NCI-H2227 treated with DMSO at 0.1 percent for 48 hours (cell line): ENCODE results near the gene ZNF414.

Experiments
- DNase-seq: peaks from one replicate; lab custom pipeline; 2025; lab: John Stamatoyannopoulos, UW

Gene ZNF414

DNA sequence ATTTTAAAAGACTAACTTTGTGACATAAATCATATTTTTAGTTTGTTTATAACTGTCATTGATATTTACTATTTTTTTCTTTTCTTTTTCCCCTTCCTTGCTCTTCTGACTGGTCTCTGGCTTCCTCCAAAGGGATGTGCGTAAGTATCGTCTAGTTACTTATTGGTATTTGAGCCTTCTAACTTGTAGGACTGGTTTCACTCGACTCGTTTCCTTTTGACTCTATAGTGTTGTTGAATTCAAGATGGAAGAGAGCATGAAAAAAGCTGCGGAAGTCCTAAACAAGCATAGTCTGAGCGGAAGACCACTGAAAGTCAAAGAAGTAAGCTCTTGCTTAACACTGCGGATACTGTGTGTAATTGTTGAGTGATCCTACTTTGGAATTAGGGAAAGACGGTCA is 50.6 kb downstream of the ZNF414 start:
- no peak for DNase-seq

DNA sequence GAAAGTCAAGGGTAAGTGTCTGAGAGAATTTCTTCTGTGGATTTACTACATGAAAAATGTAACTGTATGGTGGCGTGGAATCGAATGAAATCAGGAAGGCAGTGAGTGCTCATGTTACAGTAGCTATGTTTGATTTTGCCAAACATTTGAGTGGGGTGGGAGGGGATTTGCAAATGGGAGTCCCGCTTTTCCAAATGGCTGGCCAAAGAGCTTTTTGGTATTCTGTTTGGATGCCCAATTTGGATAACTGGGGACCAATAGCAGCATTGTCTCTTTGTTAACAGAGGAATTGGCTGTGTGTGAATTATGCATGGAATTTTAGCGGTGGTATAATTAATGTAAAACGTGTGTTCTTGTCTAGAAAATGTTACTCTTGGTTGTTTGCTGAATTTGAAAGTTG is 51.4 kb downstream of the ZNF414 start:
- DNase-seq = no peak

DNA sequence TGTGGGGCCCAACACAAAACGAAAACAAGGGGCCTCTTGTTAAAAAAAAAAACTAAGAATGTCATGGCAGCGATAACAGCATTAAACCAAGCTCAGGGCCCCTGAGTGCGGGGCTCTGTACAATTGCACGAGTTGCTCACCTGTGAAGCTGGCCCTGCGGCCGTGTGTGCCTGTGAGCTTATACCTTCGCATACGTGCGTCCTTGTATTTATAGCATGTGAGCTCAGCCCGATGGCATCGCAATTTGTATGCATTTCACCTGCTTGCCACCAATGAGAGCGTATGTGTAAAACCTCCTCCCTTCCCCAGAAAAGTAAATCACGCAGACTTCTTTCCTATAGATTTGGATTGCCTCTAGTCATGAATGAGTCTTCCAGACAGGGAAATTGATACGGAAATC is 52.1 kb downstream of the ZNF414 start:
- DNase-seq = no peak

DNA sequence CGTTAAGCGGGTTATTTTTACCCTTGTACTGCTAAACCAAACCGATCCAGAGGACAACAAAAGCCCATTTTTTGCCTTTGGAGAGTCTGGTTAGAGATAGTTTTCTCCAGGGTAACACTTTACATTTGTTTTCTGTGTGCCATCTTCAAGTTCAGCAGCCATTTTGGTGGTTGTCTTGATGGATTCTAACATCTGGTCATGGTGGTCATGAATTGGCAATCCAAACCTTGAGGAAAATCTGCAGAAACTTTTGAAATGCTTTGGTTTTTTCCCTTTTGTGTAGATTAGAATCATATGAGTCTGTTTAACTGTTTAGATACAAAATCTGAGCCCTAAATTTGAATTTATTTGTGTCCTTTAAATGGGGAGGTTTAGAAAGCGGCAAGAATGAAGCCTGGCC is 52.6 kb downstream of the ZNF414 start:
- no peak for DNase-seq

DNA sequence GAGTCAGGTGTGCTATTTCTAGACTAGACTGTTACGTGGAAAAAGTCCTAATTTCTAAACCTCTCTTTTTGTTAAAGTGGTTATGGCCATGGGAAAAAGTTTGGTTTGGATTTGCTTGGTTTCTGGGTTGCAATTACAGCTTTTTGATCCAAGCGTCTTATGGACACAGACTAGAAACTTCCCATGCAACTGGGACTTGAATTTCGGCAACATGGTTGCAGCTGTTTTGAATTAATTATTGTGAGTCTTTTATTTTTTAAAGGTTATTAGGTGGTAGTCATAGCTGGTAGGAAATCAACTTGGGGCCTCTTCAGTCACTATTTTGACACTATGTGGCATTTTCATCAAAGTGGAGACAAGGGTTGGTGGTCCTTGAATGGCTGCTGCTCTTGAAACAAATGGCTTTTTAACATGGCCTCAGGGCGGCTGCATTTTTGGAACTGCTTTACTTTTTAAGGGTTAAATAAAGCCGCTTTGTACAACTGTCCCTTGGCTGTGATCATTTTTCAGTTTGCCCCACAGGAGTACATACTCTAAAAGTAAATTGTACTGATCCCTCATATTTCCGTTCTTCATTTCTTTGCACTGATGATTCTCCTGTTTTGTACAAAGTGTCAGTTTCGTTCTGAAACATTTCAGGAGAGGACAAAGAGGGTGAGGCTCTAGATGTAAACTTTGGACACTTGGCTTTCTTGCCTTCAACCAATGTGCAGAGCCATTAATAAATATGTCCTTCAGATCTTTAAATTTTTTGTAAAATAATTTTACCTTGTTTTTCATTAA is 53.3 kb downstream of the ZNF414 start:
- DNase-seq = no peak
